ENCODE results near the gene CHURC1. TPM values are rescaled to one million over a fixed set of nuclear protein-coding genes. Genes with fewer than 3 reads are reported as not detected.

CHURC1 gene
- total RNA-seq, 1 donor from 2014 or later: 69.6 TPM

DNA sequence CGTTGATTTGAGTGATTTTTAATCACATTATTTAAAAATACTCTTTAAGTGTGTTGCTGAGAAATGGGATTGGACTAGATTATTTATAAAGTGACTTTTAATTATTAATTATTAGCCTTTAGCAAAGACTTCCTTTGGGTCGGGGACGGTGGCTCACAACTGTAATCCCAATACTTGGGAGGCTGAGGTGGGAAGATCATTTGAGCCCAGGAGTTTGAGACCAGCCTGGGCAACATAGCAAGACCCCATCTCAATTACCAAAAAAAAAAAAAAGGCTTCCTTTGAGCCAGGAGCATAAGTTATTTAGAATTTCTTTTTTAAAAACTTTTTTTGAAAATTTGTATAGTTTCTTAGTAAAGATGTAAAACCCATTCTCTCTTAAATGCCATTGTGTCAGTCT is 8.8 kb downstream of the CHURC1 start:
- Mint-ChIP-seq H3K36me3 (ENCODE audit: low read depth) (peaks cover 56% of the 10 kb centered on the region), H3K9me3 (no peaks in the 10 kb centered on the region), H3K27me3 (no peaks in the 10 kb centered on the region), H3K4me3 (no peak overlapping the region), H3K4me1 (peaks cover 40% of the 10 kb centered on the region), H3K27ac (no peak overlapping the region)
- DNase-seq (no peak), ATAC-seq (ENCODE audit: low read depth) (no peak)
- intact Hi-C loops (cut with micrococcal nuclease): no loop called here
- TF ChIP-seq, protein P1, sequence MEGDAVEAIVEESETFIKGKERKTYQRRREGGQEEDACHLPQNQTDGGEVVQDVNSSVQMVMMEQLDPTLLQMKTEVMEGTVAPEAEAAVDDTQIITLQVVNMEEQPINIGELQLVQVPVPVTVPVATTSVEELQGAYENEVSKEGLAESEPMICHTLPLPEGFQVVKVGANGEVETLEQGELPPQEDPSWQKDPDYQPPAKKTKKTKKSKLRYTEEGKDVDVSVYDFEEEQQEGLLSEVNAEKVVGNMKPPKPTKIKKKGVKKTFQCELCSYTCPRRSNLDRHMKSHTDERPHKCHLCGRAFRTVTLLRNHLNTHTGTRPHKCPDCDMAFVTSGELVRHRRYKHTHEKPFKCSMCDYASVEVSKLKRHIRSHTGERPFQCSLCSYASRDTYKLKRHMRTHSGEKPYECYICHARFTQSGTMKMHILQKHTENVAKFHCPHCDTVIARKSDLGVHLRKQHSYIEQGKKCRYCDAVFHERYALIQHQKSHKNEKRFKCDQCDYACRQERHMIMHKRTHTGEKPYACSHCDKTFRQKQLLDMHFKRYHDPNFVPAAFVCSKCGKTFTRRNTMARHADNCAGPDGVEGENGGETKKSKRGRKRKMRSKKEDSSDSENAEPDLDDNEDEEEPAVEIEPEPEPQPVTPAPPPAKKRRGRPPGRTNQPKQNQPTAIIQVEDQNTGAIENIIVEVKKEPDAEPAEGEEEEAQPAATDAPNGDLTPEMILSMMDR (IDR thresholded peaks at IDR 0.05): no peak
- CTCF ChIA-PET: no interaction called here
- POLR2A ChIA-PET: interaction anchor here (0.7 kb wide), 1 partner anchor 1152 kb away, joined by 6 read pairs; no protein-coding TSS in a partner anchor

DNA sequence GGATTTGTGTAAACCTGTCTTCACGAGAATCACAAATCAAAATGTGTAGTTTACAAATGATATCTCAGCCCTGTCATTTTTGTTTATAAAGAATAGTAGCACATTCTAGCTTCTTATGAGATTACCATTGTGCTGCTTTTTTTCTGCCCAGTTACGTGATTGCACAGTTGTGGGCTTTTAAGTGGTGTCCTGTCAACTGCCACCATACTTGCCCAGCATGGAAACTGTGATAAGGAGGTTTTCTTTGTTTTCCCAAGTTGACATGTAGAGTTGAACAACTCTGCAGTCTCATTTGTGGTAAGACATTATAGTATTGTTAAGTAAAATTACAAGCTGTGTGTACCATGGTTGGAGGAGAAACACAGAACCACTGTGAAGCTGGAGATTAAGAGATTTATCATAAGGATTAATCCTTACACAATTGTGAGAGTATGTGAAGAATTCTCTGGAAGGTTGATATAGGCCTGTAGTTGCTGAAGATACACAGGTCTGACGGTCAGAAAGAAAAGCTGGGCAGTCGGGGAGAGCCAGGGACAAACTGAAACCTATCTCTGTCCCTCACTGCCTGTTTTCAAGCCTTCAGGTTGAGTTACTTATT is 12.2 kb downstream of the CHURC1 start:
- Mint-ChIP-seq H3K27me3 (no peaks in the 10 kb centered on the region), H3K36me3 (ENCODE audit: low read depth) (peaks cover 54% of the 10 kb centered on the region), H3K9me3 (no peaks in the 10 kb centered on the region), H3K4me3 (no peak overlapping the region), H3K27ac (no peak overlapping the region), H3K4me1 (peaks cover 18% of the 10 kb centered on the region)
- ATAC-seq (ENCODE audit: low read depth) (no peak), DNase-seq (no peak)
- TF ChIP-seq, protein P1 (IDR thresholded peaks at IDR 0.05): no peak
- CTCF ChIA-PET: no interaction called here
- POLR2A ChIA-PET: interaction anchor here (2.8 kb wide), 1 partner anchor 12 kb away, joined by 16 read pairs; the partner anchor contains the start of gene CHURC1
- intact Hi-C loops (cut with micrococcal nuclease): no loop called here

DNA sequence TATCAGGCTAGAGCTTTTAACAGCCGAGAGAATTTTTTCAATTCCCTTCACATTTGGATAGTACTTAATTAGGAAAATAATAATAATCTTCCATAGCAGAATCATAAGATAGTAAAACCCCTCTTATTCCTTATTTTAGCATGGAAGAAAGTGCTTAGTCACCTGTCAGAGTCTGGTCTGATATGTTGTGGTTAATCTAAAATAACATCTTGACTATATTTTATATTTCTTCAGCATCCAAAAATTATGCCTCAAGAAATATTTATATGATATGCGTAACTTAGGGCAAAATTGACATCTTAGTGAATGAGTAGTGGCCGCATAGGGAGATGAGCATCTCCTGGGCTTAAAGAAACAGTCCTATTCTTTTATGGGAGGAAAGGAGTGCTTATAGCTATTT is 12.8 kb downstream of the CHURC1 start:
- no peaks in the 10 kb centered on the region for H3K9me3 Mint-ChIP-seq
- CTCF ChIA-PET: no interaction called here
- H3K36me3 Mint-ChIP-seq (ENCODE audit: low read depth): peaks cover 53% of the 10 kb centered on the region
- ATAC-seq (ENCODE audit: low read depth) (no peak), DNase-seq (no peak)
- peaks cover 14% of the 10 kb centered on the region for H3K4me1 Mint-ChIP-seq
- POLR2A ChIA-PET: interaction anchor here (0.7 kb wide), 1 partner anchor 15 kb away, joined by 3 read pairs; no protein-coding TSS in a partner anchor
- TF ChIP-seq, protein P1 (IDR thresholded peaks at IDR 0.05): no peak
- no peaks in the 10 kb centered on the region for H3K27me3 Mint-ChIP-seq
- H3K27ac Mint-ChIP-seq: no peak overlapping the region
- no peak overlapping the region for H3K4me3 Mint-ChIP-seq
- intact Hi-C loops (cut with micrococcal nuclease): no loop called here

DNA sequence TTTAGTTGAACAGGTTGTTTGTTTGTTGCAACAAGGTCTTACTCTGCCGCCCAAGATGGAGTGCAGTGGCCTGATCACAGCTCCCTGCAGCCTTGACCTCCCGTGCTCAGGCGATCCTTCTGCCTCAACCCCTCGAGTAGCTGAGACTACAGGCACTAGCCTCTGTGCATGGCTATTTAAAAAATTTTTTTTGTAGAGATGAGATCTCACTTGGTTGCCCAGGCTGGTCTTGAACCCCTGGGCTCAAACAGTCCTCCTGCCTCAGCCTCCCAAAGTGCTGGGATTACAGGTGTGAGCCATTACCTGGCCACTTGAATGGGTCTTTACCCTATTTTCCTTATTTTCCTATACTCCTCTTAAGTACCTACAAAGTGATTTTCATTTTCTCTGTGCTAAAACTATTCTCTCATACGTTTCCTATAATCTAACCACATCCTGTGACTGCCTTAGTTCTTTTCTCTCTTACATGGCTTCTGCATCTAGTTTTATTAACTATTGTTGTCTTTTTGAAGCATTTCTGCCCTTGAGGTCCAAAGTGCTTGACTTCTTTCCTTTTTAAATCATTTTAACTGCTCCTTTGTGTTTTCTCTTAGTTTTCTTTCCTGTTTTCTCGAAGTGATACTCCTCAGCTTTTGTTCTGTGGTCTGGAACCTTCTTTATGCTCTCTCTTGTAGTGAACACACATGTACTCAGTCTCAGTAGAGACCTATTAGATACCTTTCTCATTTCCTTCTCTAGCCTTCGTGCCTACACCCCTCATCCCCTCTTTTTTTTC is 14.2 kb downstream of the CHURC1 start:
- no peaks in the 10 kb centered on the region for H3K27me3 Mint-ChIP-seq
- no peak overlapping the region for H3K4me3 Mint-ChIP-seq
- H3K4me1 Mint-ChIP-seq: peaks cover 14% of the 10 kb centered on the region
- CTCF ChIA-PET: no interaction called here
- peaks cover 67% of the 10 kb centered on the region for H3K36me3 Mint-ChIP-seq (ENCODE audit: low read depth)
- intact Hi-C loops (cut with micrococcal nuclease): loop anchor here (2.0 kb wide), 1 partner anchor 14 kb away; the partner anchor contains the start of gene CHURC1
- POLR2A ChIA-PET: interaction anchor here (1.0 kb wide), 1 partner anchor 14 kb away, joined by 4 read pairs; no protein-coding TSS in a partner anchor
- ATAC-seq (ENCODE audit: low read depth) (no peak), DNase-seq (no peak)
- TF ChIP-seq, protein P1 (IDR thresholded peaks at IDR 0.05): no peak
- no peaks in the 10 kb centered on the region for H3K9me3 Mint-ChIP-seq
- H3K27ac Mint-ChIP-seq: no peak overlapping the region

DNA sequence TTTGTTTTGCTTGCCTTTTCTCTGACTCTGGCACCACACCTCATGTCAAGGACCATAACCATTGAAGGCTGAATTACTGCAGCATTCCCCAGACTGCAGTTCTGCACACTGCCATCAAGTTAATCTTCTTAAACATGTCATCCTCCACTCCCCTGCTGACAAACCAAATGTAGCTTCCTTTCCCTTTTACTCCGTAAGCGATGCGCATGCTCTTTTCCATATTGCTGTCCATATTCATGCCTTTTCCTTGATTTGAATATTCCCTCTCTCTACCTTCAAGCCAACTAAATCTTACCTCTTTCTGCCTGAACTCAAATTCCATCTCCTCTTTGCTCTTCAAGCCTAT is 14.7 kb downstream of the CHURC1 start:
- no peak for ATAC-seq (ENCODE audit: low read depth)
- Mint-ChIP-seq H3K4me1 (peaks cover 14% of the 10 kb centered on the region), H3K36me3 (ENCODE audit: low read depth) (peaks cover 68% of the 10 kb centered on the region), H3K27me3 (no peaks in the 10 kb centered on the region), H3K9me3 (no peaks in the 10 kb centered on the region), H3K4me3 (no peak overlapping the region), H3K27ac (no peak overlapping the region)
- ChIA-PET POLR2A (no interaction called here), CTCF (no interaction called here)
- intact Hi-C loops (cut with micrococcal nuclease): loop anchor here (2.0 kb wide), 1 partner anchor 14 kb away; the partner anchor contains the start of gene CHURC1
- TF ChIP-seq, protein P1 (IDR thresholded peaks at IDR 0.05): no peak
- no peak for DNase-seq
